HepG2 (cell line): Measurements from ENCODE around the gene ZFHX3. TPM values are rescaled to one million over a fixed set of nuclear protein-coding genes. Genes with fewer than 3 reads are reported as not detected.

Experiments used
- ATAC-seq: fragments of 200-7000 bp; cut with Tn5 transposase; 3 replicates; pipeline ENCODE4 v1.9.1; 2020; ENCODE audit warnings: mild to moderate bottlenecking, moderate library complexity
- BruUV-seq: library from RNA; stranded (reverse); fragments of 400-500 nt; replicated peaks from 2 replicates; lab custom pipeline; 2021; lab: Mats Ljungman, UMichigan
- CTCF ChIA-PET: fragments of 300-600 bp; formaldehyde crosslinking; extraction: SDS; loops from one replicate; lab custom pipeline; 2021; ENCODE audit warnings: low total read pairs, inconsistent platforms, low intra/inter-chr PET ratio; lab: Yijun Ruan, JAX
- POLR2A ChIA-PET: fragments of 350-600 bp; sonication (Branson Sonifier 250); formaldehyde crosslinking; loops from one replicate; lab custom pipeline; 2020; ENCODE audit warnings: antibody characterized with exemption, inconsistent platforms; lab: Yijun Ruan, JAX
- DNase-seq: peaks from one replicate; pipeline ENCODE4 v3.0.0-alpha.2; 2015; ENCODE audit warnings: low spot score
- FAIRE-seq: peaks from 3 replicates; lab custom pipeline; 2011; peaks lifted over from hg19 to GRCh38; lab: Jason Lieb, UNC
- H2AFZ ChIP-seq: one replicate; pipeline ENCODE4 v1.6.1; 2011; ENCODE audit warnings: low read length, inconsistent platforms
- H3K27ac ChIP-seq: fragments of 300-600 bp; 3 replicates; pipeline ENCODE4 v1.8.0; 2011; ENCODE audit warnings: mixed run types, mild to moderate bottlenecking, mixed read lengths, low read length, inconsistent platforms; ENCODE audit not compliant: insufficient read depth; ENCODE audit errors: extremely low read length
- H3K27me3 ChIP-seq, 2 experiments: fragments of 200-600 bp in 1 of 2; 2 replicates in 1 of 2; 3 replicates in 1 of 2; pipeline versions ENCODE4 v1.6.0 to v1.8.0; 2011; ENCODE audit warnings: low read length in 2 of 2, mild to moderate bottlenecking in 2 of 2, moderate library complexity in 2 of 2, inconsistent platforms in 1 of 2; ENCODE audit not compliant: insufficient read depth in 2 of 2, control insufficient read depth in 1 of 2
- H3K36me3 ChIP-seq, 2 experiments: fragments of 200-600 bp in 1 of 2; replicated peaks in 1 of 2; 2 replicates in 1 of 2; 3 replicates in 1 of 2; pipeline versions ENCODE4 v1.5.1 to v1.8.0; 2011; ENCODE audit warnings: low read length in 2 of 2, inconsistent platforms in 1 of 2; ENCODE audit not compliant: insufficient read depth in 2 of 2, control insufficient read depth in 1 of 2
- H3K4me1 ChIP-seq: 2 replicates; pipeline ENCODE4 v1.5.1; 2012; ENCODE audit warnings: low read length, inconsistent platforms; ENCODE audit not compliant: insufficient read depth
- H3K4me2 ChIP-seq: 2 replicates; pipeline ENCODE4 v1.6.0; 2011; ENCODE audit warnings: low read depth, low read length, inconsistent platforms
- H3K4me3 ChIP-seq, 3 experiments: fragments of 200-600 bp in 1 of 3; sonication (generic), shearing (Covaris generic) in 1 of 3; replicated peaks in 1 of 3; 2 replicates each; pipeline ENCODE4 v1.5.1; 2011 to 2016; ENCODE audit warnings: low read length in 3 of 3, inconsistent platforms in 2 of 3, low read depth in 2 of 3, mild to moderate bottlenecking in 2 of 3, control low read depth in 1 of 3, mixed read lengths in 1 of 3; ENCODE audit not compliant: insufficient read depth in 1 of 3
- H3K79me2 ChIP-seq: one replicate; pipeline ENCODE4 v1.6.1; 2011; ENCODE audit warnings: low read length, inconsistent platforms; ENCODE audit not compliant: insufficient read depth
- H3K9ac ChIP-seq: 2 replicates; pipeline ENCODE4 v1.6.0; 2011; ENCODE audit warnings: mild to moderate bottlenecking, low read depth, low read length, inconsistent platforms; ENCODE audit not compliant: insufficient read depth
- H3K9me3 ChIP-seq: 2 replicates; pipeline ENCODE4 v1.5.1; 2012; ENCODE audit warnings: mild to moderate bottlenecking, low read length
- H4K20me1 ChIP-seq: 2 replicates; pipeline ENCODE4 v1.6.0; 2011; ENCODE audit warnings: inconsistent platforms, mild to moderate bottlenecking, low read length, moderate library complexity; ENCODE audit not compliant: insufficient read depth
- PCBP2 ChIP-seq: fragments of 200-400 bp; formaldehyde crosslinking; optimal IDR thresholded peaks from 2 replicates; pipeline ENCODE3; 2018; ENCODE audit warnings: low read length, low read depth; ENCODE audit not compliant: poor library complexity, severe bottlenecking
- RAD51 ChIP-seq: fragments of 450-650 bp; IDR thresholded peaks from 2 replicates; pipeline ENCODE4 v1.6.1; 2016; ENCODE audit warnings: borderline replicate concordance
- ZNF263 ChIP-seq: sonication (generic); formaldehyde crosslinking; IDR thresholded peaks from 2 replicates; pipeline ENCODE4 v1.4.0; 2020; ENCODE audit warnings: missing genetic modification reagents
- ZNF570 ChIP-seq: sonication (generic); formaldehyde crosslinking; IDR thresholded peaks from 2 replicates; pipeline ENCODE4 v1.4.0; 2020; ENCODE audit warnings: mild to moderate bottlenecking, missing genetic modification reagents, borderline replicate concordance
- ZNF615 ChIP-seq: sonication (generic); formaldehyde crosslinking; IDR thresholded peaks from 2 replicates; pipeline ENCODE4 v1.5.0; 2020; ENCODE audit warnings: mild to moderate bottlenecking, missing genetic modification reagents, borderline replicate concordance
- ZNF749 ChIP-seq: sonication (generic); formaldehyde crosslinking; IDR thresholded peaks from 2 replicates; pipeline ENCODE4 v1.8.0; 2022; ENCODE audit warnings: mild to moderate bottlenecking, missing genetic modification reagents, moderate library complexity, borderline replicate concordance
- WGBS: methylation state at CpG from one replicate; pipeline ENCODE4 v1.1.6; 2017; ENCODE audit warnings: low lambda C conversion rate; 5-methylcytosine and 5-hydroxymethylcytosine counted together
- in situ Hi-C: cut with HindIII; loops from 2 replicates; pipeline ENCODE4 v1.10.0; 2017; ENCODE audit warnings: low pct_unique_long_range_greater_than_20kb; ENCODE audit not compliant: extremely low pct_ligation_motif_present
- intact Hi-C: fragments of 100-400 bp; cut with micrococcal nuclease; formaldehyde crosslinking; loops from one replicate; pipeline ENCODE4 v1.10.0; 2022; ENCODE audit not compliant: unreplicated experiment
- polyA plus RNA-seq, 8 experiments: library from polyadenylated mRNA; depleted of rRNA in 3 of 8; stranded (reverse) in 7 of 8; unstranded in 1 of 8; fragments of >200 nt; fragmentation: Illumina TruSeq in 4 of 8; extraction: Trizol in 4 of 8; gene quantifications; 2 replicates each; pipeline versions ENCODE4 v1.2.1 to v1.2.3, GENCODE V29; 2011 to 2016; ENCODE audit warnings: low read depth in 4 of 8, missing spikeins in 1 of 8, mixed read lengths in 1 of 8; ENCODE audit not compliant: insufficient read depth in 1 of 8
- total RNA-seq, 5 experiments: library from RNA; depleted of rRNA; stranded (reverse); fragments of >200 nt; fragmentation: Illumina TruSeq; extraction: Trizol; gene quantifications; 2 replicates each; pipeline ENCODE4 v1.2.3, GENCODE V29; 2016; ENCODE audit warnings: low read depth in 1 of 5
- TF ChIP-seq, protein P1 (sequence below): sonication (generic); formaldehyde crosslinking; IDR thresholded peaks from 2 replicates; pipeline ENCODE4 v1.4.0; 2020; ENCODE audit warnings: missing genetic modification reagents
- TF ChIP-seq, protein P2 (sequence below): sonication (generic); formaldehyde crosslinking; IDR thresholded peaks from 2 replicates; pipeline ENCODE4 v1.4.0; 2020; ENCODE audit warnings: mild to moderate bottlenecking, missing genetic modification reagents
- TF ChIP-seq, protein P3 (sequence below): sonication (generic); formaldehyde crosslinking; IDR thresholded peaks from 2 replicates; pipeline ENCODE4 v1.4.0; 2020; ENCODE audit warnings: missing genetic modification reagents, mild to moderate bottlenecking, borderline replicate concordance

ZFHX3 gene
- total and polyA plus RNA-seq, 2 of the 13 experiments (the other 11 are each of a cell fraction or from before 2014, with no cell fraction given): 5.0 to 6.0 TPM

DNA sequence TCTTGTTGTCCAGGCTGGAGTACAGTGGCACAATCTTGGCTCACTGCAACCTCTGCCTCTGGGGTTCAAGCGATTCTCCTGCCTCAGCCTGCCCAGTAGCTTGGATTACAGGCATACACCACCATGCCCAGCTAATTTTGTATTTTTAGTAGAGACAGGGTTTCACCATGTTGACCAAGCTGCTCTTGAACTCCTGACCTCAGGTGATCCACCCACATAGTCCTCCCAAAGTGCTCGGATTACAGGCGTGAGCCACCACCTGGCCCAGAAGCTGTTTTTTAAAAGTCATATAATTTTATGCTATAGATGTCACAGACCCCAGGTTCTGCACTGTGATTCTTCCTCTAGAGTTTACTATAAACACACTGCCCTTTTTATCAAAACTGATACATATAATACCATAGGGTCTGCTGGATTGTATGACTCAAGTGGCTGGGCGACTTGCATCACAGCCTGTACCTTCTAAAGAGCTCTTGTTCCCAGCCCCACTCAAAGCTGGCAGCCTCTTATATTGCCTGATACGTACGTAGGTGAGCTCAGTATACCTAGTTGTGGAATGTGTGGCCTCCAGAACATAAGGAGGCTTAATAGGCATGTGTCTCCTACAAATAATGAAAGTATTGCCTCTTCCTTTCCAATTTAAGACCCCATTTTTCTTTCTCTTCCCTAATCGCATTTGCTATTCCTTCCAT, 295.8 kb downstream of the ZFHX3 start:
- Histone ChIP-seq H3K79me2 (no peaks in the 10 kb centered on the region), H3K36me3 (no peaks in the 10 kb centered on the region)
- no peak for ATAC-seq
- BruUV-seq: no TSS peak
- TF ChIP-seq ZNF570 (no peak), ZNF263 (CRISPR knock-in tag) (peak; percentile 57), PCBP2 (no peak), ZNF615 (CRISPR knock-in tag) (no peak)
- TF ChIP-seq, all 625 proteins: peak for 1
- Histone ChIP-seq H3K4me1 (no peaks in the 10 kb centered on the region), H3K27ac (no peak overlapping the region), H3K4me3 (no peak overlapping the region), H2AFZ (no peak overlapping the region), H3K9me3 (no peaks in the 10 kb centered on the region), H3K9ac (no peak overlapping the region), H4K20me1 (no peaks in the 10 kb centered on the region), H3K4me2 (no peak overlapping the region), H3K27me3 (no peaks in the 10 kb centered on the region)
- intact Hi-C loops (no loop called here), in situ Hi-C loops (no loop called here)
- 93% methylated on average over 7 of the region's 7 CpGs for WGBS
- POLR2A ChIA-PET: no interaction called here
- FAIRE-seq: no peak
- CTCF ChIA-PET: no interaction called here
- DNase-seq: no peak

DNA sequence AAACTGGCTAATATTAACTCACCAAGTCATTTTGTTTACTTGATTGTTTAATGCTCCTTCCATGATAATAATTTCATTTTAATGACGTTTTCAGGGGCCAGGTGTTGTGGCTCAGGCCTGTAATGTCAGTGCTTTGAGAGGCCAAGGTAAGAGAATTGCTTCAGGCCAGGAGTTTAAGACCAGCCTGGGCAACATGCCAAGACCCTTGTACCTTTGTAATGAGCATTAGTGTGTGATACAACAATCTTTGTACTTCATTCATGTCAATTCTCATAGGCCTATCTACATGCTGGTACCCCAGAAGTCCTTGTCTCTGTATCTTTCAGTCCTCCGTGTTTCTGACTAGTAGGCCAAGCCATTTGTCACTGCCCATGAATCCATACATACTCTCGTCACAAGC, 296.9 kb downstream of the ZFHX3 start:
- H3K4me1 ChIP-seq: no peaks in the 10 kb centered on the region
- H3K79me2 ChIP-seq: no peaks in the 10 kb centered on the region
- no peak overlapping the region for H3K4me3 ChIP-seq
- DNase-seq (no peak), ATAC-seq (no peak), FAIRE-seq (peak; percentile 62)
- in situ Hi-C loops (no loop called here), intact Hi-C loops (no loop called here)
- H3K27me3 ChIP-seq: no peaks in the 10 kb centered on the region
- H3K9me3 ChIP-seq: no peaks in the 10 kb centered on the region
- BruUV-seq: no TSS peak
- no peaks in the 10 kb centered on the region for H4K20me1 ChIP-seq
- CTCF ChIA-PET: no interaction called here
- H3K4me2 ChIP-seq: no peak overlapping the region
- WGBS: 78% methylated on average over 3 of the region's 3 CpGs
- H2AFZ ChIP-seq: no peak overlapping the region
- no peaks in the 10 kb centered on the region for H3K36me3 ChIP-seq
- H3K27ac ChIP-seq: no peak overlapping the region
- POLR2A ChIA-PET: no interaction called here
- H3K9ac ChIP-seq: no peak overlapping the region
- TF ChIP-seq ZNF749: no peak
- TF ChIP-seq, protein P1, sequence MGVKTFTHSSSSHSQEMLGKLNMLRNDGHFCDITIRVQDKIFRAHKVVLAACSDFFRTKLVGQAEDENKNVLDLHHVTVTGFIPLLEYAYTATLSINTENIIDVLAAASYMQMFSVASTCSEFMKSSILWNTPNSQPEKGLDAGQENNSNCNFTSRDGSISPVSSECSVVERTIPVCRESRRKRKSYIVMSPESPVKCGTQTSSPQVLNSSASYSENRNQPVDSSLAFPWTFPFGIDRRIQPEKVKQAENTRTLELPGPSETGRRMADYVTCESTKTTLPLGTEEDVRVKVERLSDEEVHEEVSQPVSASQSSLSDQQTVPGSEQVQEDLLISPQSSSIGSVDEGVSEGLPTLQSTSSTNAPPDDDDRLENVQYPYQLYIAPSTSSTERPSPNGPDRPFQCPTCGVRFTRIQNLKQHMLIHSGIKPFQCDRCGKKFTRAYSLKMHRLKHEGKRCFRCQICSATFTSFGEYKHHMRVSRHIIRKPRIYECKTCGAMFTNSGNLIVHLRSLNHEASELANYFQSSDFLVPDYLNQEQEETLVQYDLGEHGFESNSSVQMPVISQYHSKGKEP (CRISPR knock-in tag): no peak
- TF ChIP-seq, protein P2, sequence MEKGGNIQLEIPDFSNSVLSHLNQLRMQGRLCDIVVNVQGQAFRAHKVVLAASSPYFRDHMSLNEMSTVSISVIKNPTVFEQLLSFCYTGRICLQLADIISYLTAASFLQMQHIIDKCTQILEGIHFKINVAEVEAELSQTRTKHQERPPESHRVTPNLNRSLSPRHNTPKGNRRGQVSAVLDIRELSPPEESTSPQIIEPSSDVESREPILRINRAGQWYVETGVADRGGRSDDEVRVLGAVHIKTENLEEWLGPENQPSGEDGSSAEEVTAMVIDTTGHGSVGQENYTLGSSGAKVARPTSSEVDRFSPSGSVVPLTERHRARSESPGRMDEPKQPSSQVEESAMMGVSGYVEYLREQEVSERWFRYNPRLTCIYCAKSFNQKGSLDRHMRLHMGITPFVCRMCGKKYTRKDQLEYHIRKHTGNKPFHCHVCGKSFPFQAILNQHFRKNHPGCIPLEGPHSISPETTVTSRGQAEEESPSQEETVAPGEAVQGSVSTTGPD (CRISPR knock-in tag): no peak
- TF ChIP-seq ZNF570: no peak
- TF ChIP-seq, protein P3, sequence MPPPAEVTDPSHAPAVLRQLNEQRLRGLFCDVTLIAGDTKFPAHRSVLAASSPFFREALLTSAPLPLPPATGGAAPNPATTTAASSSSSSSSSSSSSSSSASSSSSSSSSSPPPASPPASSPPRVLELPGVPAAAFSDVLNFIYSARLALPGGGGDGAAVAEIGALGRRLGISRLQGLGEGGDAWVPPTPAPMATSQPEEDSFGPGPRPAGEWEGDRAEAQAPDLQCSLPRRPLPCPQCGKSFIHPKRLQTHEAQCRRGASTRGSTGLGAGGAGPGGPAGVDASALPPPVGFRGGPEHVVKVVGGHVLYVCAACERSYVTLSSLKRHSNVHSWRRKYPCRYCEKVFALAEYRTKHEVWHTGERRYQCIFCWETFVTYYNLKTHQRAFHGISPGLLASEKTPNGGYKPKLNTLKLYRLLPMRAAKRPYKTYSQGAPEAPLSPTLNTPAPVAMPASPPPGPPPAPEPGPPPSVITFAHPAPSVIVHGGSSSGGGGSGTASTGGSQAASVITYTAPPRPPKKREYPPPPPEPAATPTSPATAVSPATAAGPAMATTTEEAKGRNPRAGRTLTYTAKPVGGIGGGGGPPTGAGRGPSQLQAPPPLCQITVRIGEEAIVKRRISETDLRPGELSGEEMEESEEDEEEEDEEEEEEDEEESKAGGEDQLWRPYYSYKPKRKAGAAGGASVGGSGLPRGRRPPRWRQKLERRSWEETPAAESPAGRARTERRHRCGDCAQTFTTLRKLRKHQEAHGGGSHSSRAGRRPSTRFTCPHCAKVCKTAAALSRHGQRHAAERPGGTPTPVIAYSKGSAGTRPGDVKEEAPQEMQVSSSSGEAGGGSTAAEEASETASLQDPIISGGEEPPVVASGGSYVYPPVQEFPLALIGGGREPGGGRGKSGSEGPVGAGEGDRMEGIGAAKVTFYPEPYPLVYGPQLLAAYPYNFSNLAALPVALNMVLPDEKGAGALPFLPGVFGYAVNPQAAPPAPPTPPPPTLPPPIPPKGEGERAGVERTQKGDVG (CRISPR knock-in tag): no peak
- no peak for TF ChIP-seq RAD51
